Keratinocyte (primary cell): ENCODE results near the gene PFKFB4.

ENCODE experiments used
- CTCF ChIP-seq, 3 experiments: IDR thresholded peaks in 1 of 3; conservative IDR thresholded peaks in 1 of 3; optimal IDR thresholded peaks in 1 of 3; 2 replicates in 2 of 3; 3 replicates in 1 of 3; pipeline versions ENCODE3 to v1.5.1; 2011; ENCODE audit warnings: low read length in 3 of 3, mild to moderate bottlenecking in 3 of 3, moderate library complexity in 2 of 3, control low read depth in 1 of 3, inconsistent platforms in 1 of 3; ENCODE audit not compliant: insufficient read depth in 2 of 3; ENCODE audit errors: extremely low read depth in 1 of 3
- EZH2 ChIP-seq: IDR thresholded peaks from one replicate; pipeline ENCODE4 v1.6.1; 2012; ENCODE audit warnings: inconsistent platforms, mild to moderate bottlenecking, low read length, moderate library complexity

GRCh38 chr3:48504051-48504946 is 52.3 kb downstream of the PFKFB4 start, which contains the start of gene SHISA5:
- TF ChIP-seq CTCF (optimal IDR thresholded peaks at IDR 0.05 in 1 of 3, IDR thresholded peaks at IDR 0.05 in 1 of 3, conservative IDR thresholded peaks at IDR 0.05 in 1 of 3; ENCODE audit: extremely low read depth in 1 of 3, insufficient read depth in 2 of 3, low read length in 3 of 3) (no peak), EZH2 (no peak)
